PFSK-1 (cell line): ENCODE measurements around the gene SGCA.

Source experiments
- FOXP2 ChIP-seq: optimal IDR thresholded peaks from 2 replicates; pipeline ENCODE3; 2011; ENCODE audit warnings: borderline replicate concordance, control low read depth, inconsistent platforms; ENCODE audit not compliant: insufficient read depth; ENCODE audit errors: extremely low read length, extremely low read depth
- POLR2AphosphoS5 ChIP-seq: IDR thresholded peaks from 2 replicates; pipeline ENCODE4 v1.6.1; 2012; ENCODE audit warnings: low read depth, mild to moderate bottlenecking, control low read depth, low read length, moderate library complexity
- REST ChIP-seq, 2 experiments: IDR thresholded peaks; 2 replicates each; pipeline versions ENCODE4 v1.6.1 to v1.8.0; 2011 to 2012; ENCODE audit warnings: low read depth in 2 of 2, low read length in 2 of 2, control low read depth in 1 of 2, inconsistent platforms in 1 of 2, mild to moderate bottlenecking in 1 of 2, moderate library complexity in 1 of 2; ENCODE audit not compliant: insufficient read depth in 1 of 2
- SIN3A ChIP-seq: IDR thresholded peaks from 2 replicates; pipeline ENCODE4 v1.6.1; 2012; ENCODE audit warnings: mild to moderate bottlenecking, low read length, moderate library complexity, borderline replicate concordance; ENCODE audit not compliant: insufficient read depth
- TAF1 ChIP-seq: IDR thresholded peaks from 2 replicates; pipeline ENCODE4 v1.6.1; 2012; ENCODE audit warnings: low read length, control low read depth, borderline replicate concordance; ENCODE audit not compliant: insufficient read depth

Gene SGCA

DNA sequence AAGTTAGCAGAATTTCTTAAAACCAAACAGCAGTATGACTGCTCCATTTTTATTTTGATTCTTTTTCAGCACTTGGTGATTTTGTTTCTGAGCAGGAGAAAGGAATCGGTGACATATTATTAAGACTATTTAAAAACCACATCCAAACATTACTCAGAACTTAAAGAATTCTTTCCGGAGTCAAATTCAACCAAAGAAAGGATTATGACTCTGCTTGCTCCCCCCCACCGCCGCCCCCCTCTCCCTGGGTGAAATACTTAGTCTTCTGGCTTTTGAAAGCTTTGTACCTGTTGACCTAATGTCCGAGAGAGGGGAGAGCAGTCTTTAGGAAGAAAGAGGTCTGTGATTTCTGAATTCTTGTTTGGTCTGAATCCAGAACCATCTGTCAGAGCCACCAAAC is 53.5 kb downstream of the SGCA start:
- no peak for TF ChIP-seq FOXP2
- no peak for TF ChIP-seq REST (IDR thresholded peaks at IDR 0.05; ENCODE audit: insufficient read depth in 1 of 2, low read depth in 2 of 2, low read length in 2 of 2)
- TF ChIP-seq SIN3A: no peak

DNA sequence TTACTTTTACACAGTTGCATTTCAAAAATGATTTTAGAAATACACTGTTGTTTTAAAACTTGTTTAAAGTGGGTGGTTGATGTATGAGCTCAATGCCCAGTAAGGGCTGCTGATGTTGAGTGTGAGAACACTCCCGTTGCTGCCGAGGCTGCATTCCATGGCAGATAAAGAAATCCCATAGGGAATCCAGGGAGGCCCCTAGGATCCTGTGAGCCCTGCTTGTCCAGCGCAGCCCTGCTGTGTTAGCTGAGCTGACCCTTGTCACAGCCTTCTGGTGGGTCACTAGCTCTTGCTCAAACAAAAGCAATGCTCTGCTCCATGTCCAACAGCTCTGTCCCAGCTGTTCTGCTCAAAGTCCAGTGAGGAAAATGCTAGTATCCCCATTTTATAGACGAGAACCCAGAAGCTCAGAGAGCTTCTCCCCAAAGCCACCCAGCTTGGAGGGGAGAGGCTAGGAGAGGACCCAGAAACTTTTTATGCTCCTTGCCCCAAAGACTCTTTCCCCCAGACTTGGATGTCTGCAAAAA is 54.2 kb downstream of the SGCA start:
- TF ChIP-seq TAF1 (no peak), FOXP2 (no peak), POLR2AphosphoS5 (no peak), REST (IDR thresholded peaks at IDR 0.05; ENCODE audit: insufficient read depth in 1 of 2, low read depth in 2 of 2, low read length in 2 of 2) (no peak), SIN3A (no peak)

DNA sequence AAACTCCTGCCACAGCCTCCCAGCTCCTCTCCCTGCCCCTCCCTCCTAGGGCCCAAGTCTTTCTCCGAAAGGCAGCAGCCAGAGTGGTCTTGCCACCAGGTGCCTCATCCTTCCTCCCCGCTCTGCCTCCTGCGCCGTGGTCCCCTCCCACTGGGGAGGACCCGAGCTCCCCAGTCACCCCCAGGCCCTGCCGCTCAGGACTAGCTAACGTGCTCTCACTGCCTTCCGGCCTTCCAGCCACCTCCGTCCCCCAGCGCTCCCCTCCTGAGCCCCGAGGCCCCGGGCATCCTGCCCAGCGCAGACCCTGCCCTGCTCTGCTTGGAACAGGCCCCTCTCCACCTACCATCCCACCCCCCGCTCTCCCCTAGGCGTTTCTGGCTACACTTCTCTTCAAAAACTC is 55.0 kb downstream of the SGCA start:
- no peak for TF ChIP-seq POLR2AphosphoS5
- no peak for TF ChIP-seq TAF1
- no peak for TF ChIP-seq SIN3A
- TF ChIP-seq FOXP2: no peak
- TF ChIP-seq REST (IDR thresholded peaks at IDR 0.05; ENCODE audit: insufficient read depth in 1 of 2, low read depth in 2 of 2, low read length in 2 of 2): no peak

GRCh38 chr17:50221266-50221863 is 55.6 kb downstream of the SGCA start:
- no peak for TF ChIP-seq POLR2AphosphoS5
- no peak for TF ChIP-seq FOXP2
- no peak for TF ChIP-seq TAF1
- TF ChIP-seq SIN3A: no peak
- no peak for TF ChIP-seq REST (IDR thresholded peaks at IDR 0.05; ENCODE audit: insufficient read depth in 1 of 2, low read depth in 2 of 2, low read length in 2 of 2)

DNA sequence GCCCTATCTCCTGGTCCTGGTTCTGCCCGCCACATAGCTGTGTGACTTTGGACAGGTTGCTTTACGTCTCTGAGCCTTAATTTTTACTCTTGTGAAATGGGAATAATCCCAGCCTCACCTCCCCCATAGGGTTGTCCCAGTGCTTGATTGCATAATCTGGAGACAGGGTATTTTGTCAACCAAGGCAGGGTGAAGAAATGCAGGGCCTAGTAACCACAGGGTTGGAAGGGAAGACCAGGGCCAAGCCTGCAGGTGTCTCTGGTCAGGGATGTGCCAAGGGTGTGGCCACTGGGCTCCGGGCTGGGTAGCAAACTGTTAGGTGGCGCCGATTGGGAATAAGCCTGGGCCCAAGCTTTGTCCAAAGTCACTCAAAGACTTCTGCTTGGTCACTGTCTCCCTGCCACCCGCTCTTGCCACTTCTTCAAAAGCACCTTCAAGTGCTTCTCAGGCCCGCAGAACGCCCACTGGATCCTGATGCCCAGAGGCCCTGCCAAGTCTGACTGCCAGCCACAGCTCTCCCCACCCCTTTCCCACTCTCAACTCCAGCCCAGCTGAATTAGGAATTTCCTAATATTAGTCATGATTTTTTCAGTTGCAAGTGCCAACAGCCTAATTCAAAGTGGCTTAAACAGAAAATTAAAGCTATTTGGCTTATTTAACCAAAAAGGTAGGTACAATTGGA is 56.2 kb downstream of the SGCA start:
- no peak for TF ChIP-seq POLR2AphosphoS5
- TF ChIP-seq SIN3A: no peak
- TF ChIP-seq TAF1: no peak
- no peak for TF ChIP-seq FOXP2
- no peak for TF ChIP-seq REST (IDR thresholded peaks at IDR 0.05; ENCODE audit: insufficient read depth in 1 of 2, low read depth in 2 of 2, low read length in 2 of 2)
